ENCODE data around the gene MBLAC2.

GRCh38 chr5:90510438-90510837 lies 35.9 kb upstream of the MBLAC2 start:
- no peak for TF ChIP-seq TAF1 (IDR thresholded peaks at IDR 0.05; ENCODE audit: borderline replicate concordance, insufficient read depth, low read length)
- no peak for TF ChIP-seq POLR2AphosphoS5 (IDR thresholded peaks at IDR 0.05; ENCODE audit: low read depth, low read length)
- TF ChIP-seq, protein P1, sequence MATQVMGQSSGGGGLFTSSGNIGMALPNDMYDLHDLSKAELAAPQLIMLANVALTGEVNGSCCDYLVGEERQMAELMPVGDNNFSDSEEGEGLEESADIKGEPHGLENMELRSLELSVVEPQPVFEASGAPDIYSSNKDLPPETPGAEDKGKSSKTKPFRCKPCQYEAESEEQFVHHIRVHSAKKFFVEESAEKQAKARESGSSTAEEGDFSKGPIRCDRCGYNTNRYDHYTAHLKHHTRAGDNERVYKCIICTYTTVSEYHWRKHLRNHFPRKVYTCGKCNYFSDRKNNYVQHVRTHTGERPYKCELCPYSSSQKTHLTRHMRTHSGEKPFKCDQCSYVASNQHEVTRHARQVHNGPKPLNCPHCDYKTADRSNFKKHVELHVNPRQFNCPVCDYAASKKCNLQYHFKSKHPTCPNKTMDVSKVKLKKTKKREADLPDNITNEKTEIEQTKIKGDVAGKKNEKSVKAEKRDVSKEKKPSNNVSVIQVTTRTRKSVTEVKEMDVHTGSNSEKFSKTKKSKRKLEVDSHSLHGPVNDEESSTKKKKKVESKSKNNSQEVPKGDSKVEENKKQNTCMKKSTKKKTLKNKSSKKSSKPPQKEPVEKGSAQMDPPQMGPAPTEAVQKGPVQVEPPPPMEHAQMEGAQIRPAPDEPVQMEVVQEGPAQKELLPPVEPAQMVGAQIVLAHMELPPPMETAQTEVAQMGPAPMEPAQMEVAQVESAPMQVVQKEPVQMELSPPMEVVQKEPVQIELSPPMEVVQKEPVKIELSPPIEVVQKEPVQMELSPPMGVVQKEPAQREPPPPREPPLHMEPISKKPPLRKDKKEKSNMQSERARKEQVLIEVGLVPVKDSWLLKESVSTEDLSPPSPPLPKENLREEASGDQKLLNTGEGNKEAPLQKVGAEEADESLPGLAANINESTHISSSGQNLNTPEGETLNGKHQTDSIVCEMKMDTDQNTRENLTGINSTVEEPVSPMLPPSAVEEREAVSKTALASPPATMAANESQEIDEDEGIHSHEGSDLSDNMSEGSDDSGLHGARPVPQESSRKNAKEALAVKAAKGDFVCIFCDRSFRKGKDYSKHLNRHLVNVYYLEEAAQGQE (IDR thresholded peaks at IDR 0.05; ENCODE audit: insufficient read depth in 1 of 2, low read depth in 2 of 2, low read length in 2 of 2): no peak
- no peak for TF ChIP-seq SIN3A (IDR thresholded peaks at IDR 0.05; ENCODE audit: borderline replicate concordance, insufficient read depth, low read length)
- no peak for TF ChIP-seq FOXP2 (optimal IDR thresholded peaks at IDR 0.05; ENCODE audit: borderline replicate concordance, extremely low read depth, extremely low read length, insufficient read depth)
